ENCODE measurements around the gene GNG4.
"Not testable (repeated sequence)": the region's sequence is repeated elsewhere in the genome, so short reads cannot be mapped to it uniquely, and the experiment has no call there.

GNG4 gene

GRCh38 chr1:235631816-235632215, 17.8 kb downstream of the GNG4 start:
- no peak for DNase-seq (ENCODE audit: low read depth, low spot score)
- H3K27ac ChIP-seq = no peak overlapping the region

GRCh38 chr1:235628316-235629005, 21.1 kb downstream of the GNG4 start:
- H3K27ac ChIP-seq = no peak overlapping the region
- DNase-seq (ENCODE audit: low read depth, low spot score) = no peak

GRCh38 chr1:235625831-235626230, 23.8 kb downstream of the GNG4 start:
- DNase-seq (ENCODE audit: low read depth, low spot score) = no peak
- no peak overlapping the region for H3K27ac ChIP-seq

- no peak for DNase-seq (ENCODE audit: low read depth, low spot score)
Observed at GRCh38 chr1:235625340-235625739, 24.2 kb downstream of the GNG4 start.

GRCh38 chr1:235624721-235625333, 24.8 kb downstream of the GNG4 start:
- H3K27ac ChIP-seq = no peak overlapping the region
- no peak for DNase-seq (ENCODE audit: low read depth, low spot score)

More at GRCh38 chr1:235625340-235625739, 24.2 kb downstream of the GNG4 start:
- H3K27ac ChIP-seq = no peak overlapping the region

GRCh38 chr1:235622936-235623779, 26.4 kb downstream of the GNG4 start:
- no peak for DNase-seq (ENCODE audit: low read depth, low spot score)

GRCh38 chr1:235619149-235619548, 30.4 kb downstream of the GNG4 start:
- not testable (repeated sequence) for DNase-seq (ENCODE audit: low read depth, low spot score); H3K27ac ChIP-seq

More at GRCh38 chr1:235622936-235623779, 26.4 kb downstream of the GNG4 start:
- no peak overlapping the region for H3K27ac ChIP-seq

- H3K27ac ChIP-seq = no peak overlapping the region
- DNase-seq (ENCODE audit: low read depth, low spot score) = no peak
Observed at GRCh38 chr1:235617808-235618207, 31.8 kb downstream of the GNG4 start.

- DNase-seq (ENCODE audit: low read depth, low spot score) = no peak
Observed at GRCh38 chr1:235617140-235617539, 32.4 kb downstream of the GNG4 start.

GRCh38 chr1:235614442-235614954, 35.1 kb downstream of the GNG4 start:
- H3K27ac ChIP-seq = no peak overlapping the region
- no peak for DNase-seq (ENCODE audit: low read depth, low spot score)

More at GRCh38 chr1:235617140-235617539, 32.4 kb downstream of the GNG4 start:
- H3K27ac ChIP-seq = no peak overlapping the region

- H3K27ac ChIP-seq = no peak overlapping the region
- DNase-seq (ENCODE audit: low read depth, low spot score) = no peak
Observed at GRCh38 chr1:235613602-235614001, 36.0 kb downstream of the GNG4 start.

GRCh38 chr1:235612761-235613160, 36.8 kb downstream of the GNG4 start:
- no peak for DNase-seq (ENCODE audit: low read depth, low spot score)
- no peak overlapping the region for H3K27ac ChIP-seq

- DNase-seq (ENCODE audit: low read depth, low spot score) = no peak
- H3K27ac ChIP-seq = no peak overlapping the region
Observed at GRCh38 chr1:235610157-235610556, 39.4 kb downstream of the GNG4 start.

- no peak overlapping the region for H3K27ac ChIP-seq
- DNase-seq (ENCODE audit: low read depth, low spot score) = no peak
Observed at GRCh38 chr1:235608278-235608677, 41.3 kb downstream of the GNG4 start.

GRCh38 chr1:235607284-235607683, 42.3 kb downstream of the GNG4 start:
- no peak overlapping the region for H3K27ac ChIP-seq
- no peak for DNase-seq (ENCODE audit: low read depth, low spot score)

- DNase-seq (ENCODE audit: low read depth, low spot score) = no peak
- H3K27ac ChIP-seq = no peak overlapping the region
Observed at GRCh38 chr1:235601104-235601503, 48.5 kb downstream of the GNG4 start.

GRCh38 chr1:235599536-235599935, 50.0 kb downstream of the GNG4 start:
- H3K27ac ChIP-seq = no peak overlapping the region
- DNase-seq (ENCODE audit: low read depth, low spot score) = no peak

GRCh38 chr1:235597867-235598553, 51.6 kb downstream of the GNG4 start:
- no peak for DNase-seq (ENCODE audit: low read depth, low spot score)
- H3K27ac ChIP-seq = no peak overlapping the region

GRCh38 chr1:235595079-235595478, 54.5 kb downstream of the GNG4 start:
- H3K27ac ChIP-seq = no peak overlapping the region
- no peak for DNase-seq (ENCODE audit: low read depth, low spot score)

- H3K27ac ChIP-seq; DNase-seq (ENCODE audit: low read depth, low spot score): not testable (repeated sequence)
Observed at GRCh38 chr1:235594281-235594895, 55.2 kb downstream of the GNG4 start.

Measured in epithelial cell of prostate (primary cell).